HG02642 (cell line): ENCODE data around the gene SAPCD2.

ENCODE experiments used
- ATAC-seq: cut with Tn5 transposase; IDR thresholded peaks from one replicate; pipeline ENCODE4 v1.9.1; 2021; ENCODE audit warnings: mild to moderate bottlenecking; ENCODE audit not compliant: unreplicated experiment, poor library complexity

Gene SAPCD2

GRCh38 chr9:137021979-137022661, 48.2 kb downstream of the SAPCD2 start:
- no peak for ATAC-seq

- ATAC-seq, result no peak
Observed at GRCh38 chr9:137021568-137021978, 48.8 kb downstream of the SAPCD2 start.

DNA sequence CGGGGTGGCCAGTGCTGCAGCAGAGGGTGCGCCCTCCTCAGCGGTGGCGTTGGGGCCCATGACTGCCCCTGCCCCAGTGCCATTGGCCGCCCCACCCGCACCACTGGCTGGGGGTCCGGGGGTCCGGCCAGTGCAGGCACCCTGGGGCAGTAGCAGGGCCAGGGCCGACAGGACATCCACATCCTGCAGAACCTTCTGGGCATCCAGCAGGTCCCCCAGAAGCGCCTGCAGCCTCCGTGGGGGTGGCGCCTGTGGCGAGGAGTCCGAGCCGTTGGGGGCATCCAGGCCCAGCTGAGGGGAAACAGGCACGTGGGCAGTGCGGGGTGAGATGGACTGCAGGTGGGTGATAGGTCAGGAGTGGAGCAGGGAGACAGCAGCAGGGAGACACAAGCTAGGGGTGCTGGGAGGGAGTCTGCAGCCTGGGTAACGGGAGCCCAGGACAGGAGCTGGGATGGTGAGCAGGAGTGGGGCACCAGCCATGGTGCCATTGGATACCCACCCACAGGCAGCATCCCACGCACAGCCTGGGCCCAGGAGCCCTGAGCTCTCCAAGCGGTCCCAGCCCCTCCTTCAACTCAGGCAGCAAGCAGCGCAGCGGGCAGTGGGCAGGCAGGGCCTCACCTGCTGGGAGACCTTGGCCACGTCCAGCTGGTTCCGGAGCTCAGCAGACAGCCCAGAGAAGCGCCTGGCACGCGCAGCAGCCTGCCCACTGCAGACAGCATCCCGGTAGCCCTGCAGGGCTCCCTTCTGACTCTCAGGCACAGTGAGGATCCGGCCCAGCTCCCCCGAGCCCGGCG, 49.4 kb downstream of the SAPCD2 start:
- ATAC-seq, result no peak

GRCh38 chr9:137019891-137020683, 50.3 kb downstream of the SAPCD2 start:
- no peak for ATAC-seq

DNA sequence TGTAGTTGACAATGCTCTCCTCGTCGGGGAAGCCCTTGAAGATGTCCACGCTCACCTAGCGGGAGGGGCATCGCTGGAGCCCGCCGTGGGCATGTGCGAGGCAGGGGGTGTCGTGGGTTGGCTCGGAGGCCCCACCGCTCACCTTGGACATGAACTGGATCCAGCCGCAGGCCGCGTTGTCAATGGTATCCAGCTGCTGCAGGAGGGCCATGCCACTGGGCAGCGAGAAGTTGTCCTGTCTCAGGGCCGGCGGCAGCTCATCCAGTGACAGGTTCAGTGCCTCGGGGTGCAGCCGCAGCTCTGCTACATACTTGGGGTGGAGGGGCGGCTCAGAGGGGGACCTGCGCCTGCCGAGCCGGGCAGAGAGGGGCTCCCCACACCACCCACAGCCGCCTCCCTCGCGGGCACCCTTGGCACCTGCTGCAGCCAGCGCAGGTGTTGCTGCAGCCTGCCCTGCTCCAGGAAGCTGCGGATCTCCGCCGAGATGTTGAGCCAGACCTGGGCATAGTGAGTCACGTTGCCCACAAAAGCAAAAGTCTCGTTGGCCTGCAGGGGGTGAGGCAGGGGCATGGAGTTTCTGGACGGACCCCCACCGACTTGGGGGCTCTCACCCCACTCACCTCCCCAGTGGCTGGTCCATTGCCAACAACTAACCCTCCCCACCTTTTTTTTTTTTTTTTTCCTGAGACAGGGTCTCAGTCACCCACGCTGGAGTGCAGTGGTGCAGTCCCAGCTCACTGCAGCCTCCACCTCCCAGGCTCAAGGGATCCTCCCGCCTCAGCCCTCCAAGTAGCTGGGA, 51.4 kb downstream of the SAPCD2 start:
- no peak for ATAC-seq

DNA sequence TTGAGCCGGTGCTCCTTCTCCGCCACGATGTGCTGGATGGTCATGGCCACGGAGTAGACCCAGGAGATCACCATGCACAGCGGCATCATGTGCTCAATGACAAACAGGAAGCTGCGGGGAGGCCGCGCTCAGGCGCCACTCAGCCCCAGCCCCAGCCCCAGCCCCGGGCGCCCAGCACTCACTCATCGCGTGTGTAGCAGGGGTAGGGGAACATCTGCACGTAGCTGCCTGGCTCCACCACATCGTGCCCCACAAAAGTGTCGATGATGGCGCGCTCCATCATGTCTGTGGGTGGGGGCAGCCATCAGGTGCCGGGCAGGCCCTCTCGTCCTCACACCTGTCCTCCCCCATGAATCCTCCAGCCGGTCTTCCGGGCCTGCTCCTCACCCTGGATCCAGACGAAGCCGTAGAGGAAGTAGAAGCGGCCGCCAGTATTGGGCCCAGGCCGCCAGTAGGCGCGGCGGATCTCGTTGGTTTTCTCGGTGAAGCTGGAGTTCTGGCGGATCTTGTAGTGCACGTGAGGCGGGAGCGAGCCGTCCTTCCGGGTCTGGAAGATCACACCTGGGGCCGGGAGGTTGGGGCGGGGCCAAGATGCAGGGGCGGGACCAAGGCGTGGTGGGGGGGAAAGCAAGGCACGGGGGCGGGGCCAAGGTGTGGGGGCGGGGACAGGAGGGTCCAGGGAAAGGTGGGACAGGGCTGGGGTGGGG, 52.4 kb downstream of the SAPCD2 start:
- ATAC-seq, result no peak

GRCh38 chr9:137017071-137017470, 53.3 kb downstream of the SAPCD2 start:
- no peak for ATAC-seq

DNA sequence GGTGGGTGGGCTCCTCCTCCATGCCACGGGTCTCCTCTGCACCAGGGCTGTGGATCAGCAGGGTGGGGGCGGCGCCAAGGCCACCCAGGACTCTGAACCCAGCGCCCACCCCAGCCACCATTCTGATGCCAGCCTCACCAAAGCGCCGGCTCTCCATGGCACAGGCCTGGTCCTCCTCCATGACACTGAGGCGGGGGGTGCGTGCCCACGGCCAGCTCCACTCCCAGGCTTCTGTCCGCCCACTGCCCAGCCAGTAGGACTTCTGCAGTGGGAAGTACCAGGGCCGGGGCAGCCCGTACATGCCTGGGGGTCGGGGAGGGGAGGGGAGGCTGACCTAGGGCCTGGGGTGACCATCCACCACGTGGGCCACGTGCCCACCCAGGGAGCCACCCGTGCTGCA, 53.9 kb downstream of the SAPCD2 start:
- ATAC-seq, result no peak

- no peak for ATAC-seq
Observed at GRCh38 chr9:137015976-137016375, 54.4 kb downstream of the SAPCD2 start.

DNA sequence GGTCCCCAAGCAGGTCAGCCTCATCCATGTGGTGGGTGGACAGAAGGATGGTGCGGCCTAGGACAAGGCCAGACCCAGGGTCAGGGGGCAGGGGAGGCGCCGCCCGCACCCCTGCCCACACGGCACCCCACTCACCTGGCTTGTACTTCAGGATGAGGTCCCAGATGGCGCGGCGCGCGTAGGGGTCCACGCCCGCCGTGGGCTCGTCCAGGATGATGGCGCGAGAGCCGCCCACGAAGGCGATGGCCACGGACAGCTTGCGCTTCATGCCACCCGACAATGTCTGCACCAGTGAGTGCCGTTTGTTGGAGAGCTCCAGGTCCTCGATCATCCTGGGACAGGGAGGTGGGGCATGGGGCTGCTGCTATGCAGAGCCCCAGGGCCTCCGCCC, 54.8 kb downstream of the SAPCD2 start:
- no peak for ATAC-seq

- ATAC-seq, result no peak
Observed at GRCh38 chr9:137014776-137015539, 55.4 kb downstream of the SAPCD2 start.

DNA sequence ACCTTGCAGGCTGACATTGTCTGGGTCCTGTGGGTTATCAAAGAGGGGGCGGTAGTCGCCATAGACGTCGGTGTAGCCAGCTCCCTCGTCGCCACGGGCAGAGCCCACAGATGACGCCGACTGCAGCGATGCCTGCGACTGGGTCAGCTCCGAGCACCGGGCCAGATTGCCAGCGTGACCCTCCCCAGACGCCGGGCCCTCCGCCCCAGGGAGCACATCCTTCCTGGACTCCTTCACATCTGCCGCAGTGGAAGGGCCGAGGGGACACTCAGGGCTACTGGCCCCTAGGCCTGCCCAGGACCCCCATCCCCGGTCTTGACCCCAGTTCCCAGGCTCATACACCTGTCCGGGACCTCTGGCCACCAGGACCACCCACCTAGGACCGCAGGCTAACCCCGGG, 56.2 kb downstream of the SAPCD2 start:
- no peak for ATAC-seq

- no peak for ATAC-seq
Observed at GRCh38 chr9:137013571-137013940, 56.8 kb downstream of the SAPCD2 start.

- ATAC-seq, result no peak
Observed at GRCh38 chr9:137012694-137013570, 57.4 kb downstream of the SAPCD2 start.
